ENCODE results near the gene RAD51B.

RAD51B gene

GRCh38 chr14:68124979-68125731 is 305.6 kb downstream of the RAD51B start:
- no peak for DNase-seq

- DNase-seq: no peak
Measured at GRCh38 chr14:68127166-68127565, 307.6 kb downstream of the RAD51B start.

GRCh38 chr14:68131907-68132306 is 312.3 kb downstream of the RAD51B start:
- DNase-seq: no peak

- no peak for DNase-seq
Measured at GRCh38 chr14:68132563-68133121, 313.1 kb downstream of the RAD51B start.

- DNase-seq: no peak
Measured at GRCh38 chr14:68133856-68134255, 314.3 kb downstream of the RAD51B start.

GRCh38 chr14:68135028-68135427 is 315.4 kb downstream of the RAD51B start:
- DNase-seq: no peak

GRCh38 chr14:68135566-68135965 is 316.0 kb downstream of the RAD51B start:
- no peak for DNase-seq

GRCh38 chr14:68137704-68138619 is 318.4 kb downstream of the RAD51B start:
- DNase-seq: no peak

- no peak for DNase-seq
Measured at GRCh38 chr14:68139431-68140075, 320.0 kb downstream of the RAD51B start.

- no peak for DNase-seq
Measured at GRCh38 chr14:68140076-68140741, 320.6 kb downstream of the RAD51B start.

GRCh38 chr14:68140806-68141205 is 321.2 kb downstream of the RAD51B start:
- no peak for DNase-seq

- DNase-seq: no peak
Measured at GRCh38 chr14:68141281-68142088, 321.9 kb downstream of the RAD51B start.

GRCh38 chr14:68143341-68143841 is 323.8 kb downstream of the RAD51B start:
- DNase-seq: no peak

GRCh38 chr14:68144051-68144681 is 324.6 kb downstream of the RAD51B start:
- no peak for DNase-seq

- DNase-seq: no peak
Measured at GRCh38 chr14:68145036-68145435, 325.5 kb downstream of the RAD51B start.

GRCh38 chr14:68145539-68145938 is 326.0 kb downstream of the RAD51B start:
- no peak for DNase-seq

GRCh38 chr14:68146818-68147217 is 327.2 kb downstream of the RAD51B start:
- no peak for DNase-seq

- no peak for DNase-seq
Measured at GRCh38 chr14:68147303-68147702, 327.7 kb downstream of the RAD51B start.

- no peak for DNase-seq
Measured at GRCh38 chr14:68148276-68148675, 328.7 kb downstream of the RAD51B start.

GRCh38 chr14:68148763-68149162 is 329.2 kb downstream of the RAD51B start:
- no peak for DNase-seq

- DNase-seq: no peak
Measured at GRCh38 chr14:68153275-68153674, 333.7 kb downstream of the RAD51B start.
